H1 (cell line): ENCODE results near the gene COLQ. TPM values are rescaled to one million over a fixed set of nuclear protein-coding genes. Genes with fewer than 3 reads are reported as not detected.

Source experiments
- CTCF ChIA-PET: fragments of 300-600 bp; sonication (Branson Sonifier 250); formaldehyde crosslinking; loops from one replicate; lab custom pipeline; 2021; ENCODE audit not compliant: partially characterized antibody; lab: Charles Lee
- POLR2A ChIA-PET: fragments of 300-600 bp; sonication (Branson Sonifier 250); formaldehyde crosslinking; loops from one replicate; lab custom pipeline; 2021; ENCODE audit warnings: inconsistent platforms; ENCODE audit not compliant: partially characterized antibody; lab: Charles Lee
- DNase-seq, 2 experiments: peaks; one replicate each; pipeline versions ENCODE4 v3.0.0 to v3.0.0-alpha.2; 2010 to 2022; ENCODE audit warnings: low spot score in 2 of 2, low read depth in 1 of 2, mixed read lengths in 1 of 2
- FAIRE-seq: peaks from 2 replicates; lab custom pipeline; 2011; peaks lifted over from hg19 to GRCh38; lab: Jason Lieb, UNC
- H2AFZ ChIP-seq: 2 replicates; pipeline ENCODE4 v1.8.1; 2012; ENCODE audit warnings: low read length, inconsistent platforms
- H2AK5ac ChIP-seq: 2 replicates; pipeline ENCODE4 v1.6.1; 2013; ENCODE audit warnings: low read depth, low read length
- H2BK120ac ChIP-seq: replicated peaks from 2 replicates; pipeline ENCODE3; 2013; ENCODE audit warnings: low read depth, low read length, inconsistent platforms
- H2BK12ac ChIP-seq: 2 replicates; pipeline ENCODE4 v1.6.1; 2013; ENCODE audit warnings: low read depth, low read length
- H2BK15ac ChIP-seq: 2 replicates; pipeline ENCODE4 v1.6.1; 2013; ENCODE audit warnings: low read length
- H2BK20ac ChIP-seq: 2 replicates; pipeline ENCODE4 v1.6.1; 2013; ENCODE audit warnings: low read length
- H2BK5ac ChIP-seq: 2 replicates; pipeline ENCODE4 v1.6.1; 2013; ENCODE audit warnings: low read depth, low read length
- H3K14ac ChIP-seq: 2 replicates; pipeline ENCODE4 v1.6.1; 2013; ENCODE audit warnings: inconsistent platforms; ENCODE audit not compliant: insufficient read length
- H3K18ac ChIP-seq: 2 replicates; pipeline ENCODE4 v1.6.1; 2013; ENCODE audit warnings: low read length; ENCODE audit errors: extremely low read depth
- H3K23ac ChIP-seq: 2 replicates; pipeline ENCODE4 v1.6.1; 2013; ENCODE audit warnings: inconsistent platforms; ENCODE audit not compliant: insufficient read length
- H3K23me2 ChIP-seq: 2 replicates; pipeline ENCODE4 v1.6.1; 2013; ENCODE audit warnings: low read depth, low read length
- H3K27ac ChIP-seq: 2 replicates; pipeline ENCODE4 v1.6.1; 2011; ENCODE audit warnings: low read depth, low read length, inconsistent platforms
- H3K27me3 ChIP-seq, 4 experiments: replicated peaks in 1 of 4; 1 replicate in 1 of 4; 2 replicates in 3 of 4; pipeline versions ENCODE4 v1.6.1 to v1.8.1; 2011 to 2013; ENCODE audit warnings: low read length in 3 of 4, mild to moderate bottlenecking in 3 of 4, inconsistent platforms in 2 of 4, mixed read lengths in 2 of 4, moderate library complexity in 1 of 4; ENCODE audit not compliant: control insufficient read depth in 3 of 4, insufficient read depth in 3 of 4; ENCODE audit errors: extremely low read depth in 1 of 4
- H3K36me3 ChIP-seq, 4 experiments: 2 replicates each; pipeline versions ENCODE4 v1.6.1 to v1.8.1; 2011 to 2013; ENCODE audit warnings: mild to moderate bottlenecking in 4 of 4, low read length in 3 of 4, moderate library complexity in 2 of 4, control low read depth in 1 of 4, inconsistent platforms in 1 of 4; ENCODE audit not compliant: insufficient read depth in 4 of 4, control insufficient read depth in 2 of 4
- H3K4ac ChIP-seq: replicated peaks from 2 replicates; pipeline ENCODE3; 2013; ENCODE audit warnings: low read length, low read depth, mixed read lengths, inconsistent platforms; ENCODE audit not compliant: insufficient read length
- H3K4me1 ChIP-seq, 4 experiments: replicated peaks in 1 of 4; 1 replicate in 1 of 4; 2 replicates in 3 of 4; pipeline versions ENCODE4 v1.6.1 to v1.8.1; 2011 to 2013; ENCODE audit warnings: low read length in 3 of 4, inconsistent platforms in 2 of 4, mixed read lengths in 1 of 4; ENCODE audit not compliant: insufficient read depth in 4 of 4, control insufficient read depth in 3 of 4
- H3K4me2 ChIP-seq, 2 experiments: 2 replicates each; pipeline versions ENCODE4 v1.6.1 to v1.8.1; 2011 to 2013; ENCODE audit warnings: low read depth in 2 of 2, low read length in 2 of 2, control low read depth in 1 of 2, inconsistent platforms in 1 of 2, mild to moderate bottlenecking in 1 of 2; ENCODE audit not compliant: insufficient read depth in 1 of 2
- H3K4me3 ChIP-seq, 4 experiments: fragments of 200-600, 300-600 bp in 1 of 4; sonication (generic), shearing (Covaris generic), sonication (Bioruptor Twin) in 1 of 4; 2 replicates each; pipeline versions ENCODE4 v1.5.1 to v1.8.1; 2011 to 2016; ENCODE audit warnings: low read length in 4 of 4, low read depth in 3 of 4, control low read depth in 2 of 4, inconsistent platforms in 2 of 4, mild to moderate bottlenecking in 2 of 4, mixed read lengths in 1 of 4, moderate library complexity in 1 of 4; ENCODE audit not compliant: insufficient read depth in 2 of 4; ENCODE audit errors: extremely low read depth in 1 of 4
- H3K56ac ChIP-seq: replicated peaks from 2 replicates; pipeline ENCODE3; 2013; ENCODE audit warnings: low read depth, mild to moderate bottlenecking, mixed read lengths, low read length, inconsistent platforms; ENCODE audit not compliant: insufficient read length
- H3K79me1 ChIP-seq: 2 replicates; pipeline ENCODE4 v1.6.1; 2013; ENCODE audit warnings: low read depth, low read length, control low read depth
- H3K79me2 ChIP-seq, 2 experiments: 2 replicates each; pipeline versions ENCODE4 v1.6.1 to v1.8.1; 2012 to 2013; ENCODE audit warnings: low read length in 2 of 2, mild to moderate bottlenecking in 2 of 2, inconsistent platforms in 1 of 2; ENCODE audit not compliant: insufficient read depth in 2 of 2, control insufficient read depth in 1 of 2
- H3K9ac ChIP-seq, 4 experiments: replicated peaks in 1 of 4; 1 replicate in 1 of 4; 2 replicates in 3 of 4; pipeline versions ENCODE4 v1.6.1 to v1.8.1; 2011 to 2013; ENCODE audit warnings: low read depth in 3 of 4, low read length in 3 of 4, control low read depth in 2 of 4, mild to moderate bottlenecking in 2 of 4, moderate library complexity in 2 of 4, inconsistent platforms in 1 of 4; ENCODE audit errors: extremely low read depth in 1 of 4
- H3K9me3 ChIP-seq, 2 experiments: 2 replicates each; pipeline versions ENCODE4 v1.6.1 to v1.8.1; 2012 to 2013; ENCODE audit warnings: mild to moderate bottlenecking in 2 of 2, moderate library complexity in 2 of 2, control low read depth in 1 of 2, inconsistent platforms in 1 of 2, low read depth in 1 of 2, low read length in 1 of 2, mixed read lengths in 1 of 2; ENCODE audit not compliant: insufficient read depth in 2 of 2
- H4K20me1 ChIP-seq, 2 experiments: replicated peaks in 1 of 2; 2 replicates each; pipeline versions ENCODE3 to v1.8.1; 2011 to 2013; ENCODE audit warnings: inconsistent platforms in 2 of 2, low read length in 2 of 2, mild to moderate bottlenecking in 1 of 2; ENCODE audit not compliant: insufficient read depth in 2 of 2, control insufficient read depth in 1 of 2
- H4K5ac ChIP-seq: 2 replicates; pipeline ENCODE4 v1.6.1; 2013; ENCODE audit warnings: low read length, low read depth, mixed read lengths, inconsistent platforms; ENCODE audit not compliant: insufficient read length
- H4K8ac ChIP-seq: 2 replicates; pipeline ENCODE4 v1.8.0; 2013; ENCODE audit warnings: mild to moderate bottlenecking, moderate library complexity, low read length, inconsistent platforms; ENCODE audit not compliant: insufficient read depth; ENCODE audit errors: extremely low read depth
- H4K91ac ChIP-seq: replicated peaks from 2 replicates; pipeline ENCODE3; 2013; ENCODE audit warnings: low read length, mixed read lengths, inconsistent platforms; ENCODE audit not compliant: insufficient read length
- BACH1 ChIP-seq: IDR thresholded peaks from 2 replicates; pipeline ENCODE4 v1.6.1; 2012; ENCODE audit warnings: low read length, improper control_type of control experiment
- EZH2 ChIP-seq: fragments of 200-600 bp; sonication (generic); IDR thresholded peaks from 2 replicates; pipeline ENCODE4 v1.7.1; 2012; ENCODE audit warnings: low read depth, mild to moderate bottlenecking, moderate library complexity, low read length, inconsistent platforms; ENCODE audit not compliant: severe bottlenecking
- GABPA ChIP-seq: IDR thresholded peaks from 2 replicates; pipeline ENCODE4 v1.6.1; 2011; ENCODE audit warnings: mild to moderate bottlenecking, low read length, moderate library complexity, borderline replicate concordance; ENCODE audit not compliant: insufficient read depth
- JUND ChIP-seq: IDR thresholded peaks from 2 replicates; pipeline ENCODE4 v1.6.1; 2011; ENCODE audit warnings: mild to moderate bottlenecking, improper control_type of control experiment, low read length
- KDM1A ChIP-seq: fragments of 200-600, 300-600 bp; sonication (generic); IDR thresholded peaks from 2 replicates; pipeline ENCODE4 v1.7.1; 2016; ENCODE audit warnings: mild to moderate bottlenecking, low read length, borderline replicate concordance
- KDM4A ChIP-seq: IDR thresholded peaks from one replicate; pipeline ENCODE4 v1.7.1; 2012; ENCODE audit warnings: low read depth, mild to moderate bottlenecking, moderate library complexity, low read length, inconsistent platforms; ENCODE audit not compliant: severe bottlenecking
- POLR2A ChIP-seq, 2 experiments: IDR thresholded peaks; 1 replicate in 1 of 2; 2 replicates in 1 of 2; pipeline ENCODE4 v1.6.1; 2011; ENCODE audit warnings: low read depth in 2 of 2, low read length in 2 of 2, mild to moderate bottlenecking in 2 of 2; ENCODE audit errors: control extremely low read depth in 1 of 2
- POLR2AphosphoS5 ChIP-seq: IDR thresholded peaks from 2 replicates; pipeline ENCODE4 v1.6.1; 2011; ENCODE audit warnings: low read depth, low read length
- RNF2 ChIP-seq: fragments of 200-900, 300-1000 bp; sonication (generic); IDR thresholded peaks from 2 replicates; pipeline ENCODE4 v1.7.1; 2016; ENCODE audit warnings: borderline replicate concordance, low read depth, mild to moderate bottlenecking, antibody characterized with exemption, low read length; ENCODE audit not compliant: poor library complexity, severe bottlenecking; ENCODE audit errors: missing control alignments
- SIX5 ChIP-seq: IDR thresholded peaks from 2 replicates; pipeline ENCODE4 v1.6.1; 2011; ENCODE audit warnings: mild to moderate bottlenecking, low read depth, low read length
- TAF7 ChIP-seq: optimal IDR thresholded peaks from 2 replicates; pipeline ENCODE3; 2011; ENCODE audit warnings: low read depth, mild to moderate bottlenecking, inconsistent platforms, low read length, moderate library complexity, borderline replicate concordance
- YY1 ChIP-seq: IDR thresholded peaks from 2 replicates; pipeline ENCODE4 v1.6.1; 2011; ENCODE audit warnings: low read depth, mild to moderate bottlenecking, low read length
- whole genome bisulfite sequencing, 2 experiments: shearing (Covaris generic) in 1 of 2; methylation state at CpG; one replicate each; pipeline versions ENCODE4 v1.1.6 to v1.1.7; 2013 to 2015; ENCODE audit warnings: low lambda C conversion rate in 2 of 2, mixed read lengths in 2 of 2, inconsistent platforms in 1 of 2, low coverage in 1 of 2, missing lambda C conversion rate in 1 of 2; ENCODE audit not compliant: insufficient replicate concordance in 2 of 2, insufficient coverage in 1 of 2, insufficient read length in 1 of 2; ENCODE audit errors: extremely low coverage in 1 of 2, missing lambda C conversion rate in 1 of 2; 5-methylcytosine and 5-hydroxymethylcytosine counted together
- polyA plus RNA-seq, 7 experiments: library from polyadenylated mRNA; depleted of rRNA in 3 of 7; stranded (reverse) in 5 of 7; unstranded in 2 of 7; fragments of >200 nt in 5 of 7; fragments of 200-250 nt in 2 of 7; gene quantifications; 1 replicate in 5 of 7; 2 replicates in 1 of 7; 4 replicates in 1 of 7; pipeline versions ENCODE4 v1.2.1 to v1.2.3, GENCODE V29; 2011 to 2013; ENCODE audit warnings: missing spikeins in 2 of 7, mixed read lengths in 2 of 7
- total RNA-seq: library from RNA; stranded (reverse); fragmentation: NEBNext Ultra II Directional; extraction: Animal tissue kit (Norgen Biotek cat#: 25700); gene quantifications from 2 replicates; pipeline ENCODE4 v1.2.1, GENCODE V29; 2021
- TF ChIP-seq, protein P1 (sequence below): IDR thresholded peaks from 2 replicates; pipeline ENCODE4 v1.6.1; 2012; ENCODE audit warnings: inconsistent platforms

The COLQ gene
- total and polyA plus RNA-seq, 2 of the 8 experiments (the other 6 are each of a cell fraction or from before 2014, with no cell fraction given): 1.5 to 1.9 TPM

DNA sequence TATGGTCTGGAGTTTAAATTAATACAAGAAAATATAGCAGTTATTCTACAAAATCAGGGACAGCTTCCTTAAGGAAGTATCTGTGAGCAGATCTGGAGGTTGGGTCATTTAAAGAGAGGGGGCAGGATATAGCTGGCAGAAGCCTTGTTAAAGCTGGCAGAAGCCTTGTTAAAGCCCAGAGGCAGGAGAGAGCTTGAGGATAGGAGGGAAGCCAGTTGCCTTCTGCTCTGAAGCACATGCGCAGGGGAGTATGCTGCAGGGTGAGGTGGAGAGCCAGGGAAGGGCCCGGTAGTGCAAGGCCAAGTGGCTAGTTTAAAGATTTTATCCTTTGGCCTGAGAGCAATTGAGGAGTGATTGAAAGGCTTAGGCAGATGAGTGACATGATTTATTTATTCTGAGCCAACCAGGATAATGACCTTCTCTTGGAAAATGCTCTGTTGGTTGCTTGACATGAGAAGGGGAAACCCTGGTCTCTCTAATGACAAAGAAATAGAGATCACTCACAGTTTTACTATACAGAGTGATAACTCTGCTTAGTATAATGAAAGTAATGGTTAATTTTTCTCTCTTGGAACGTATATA lies 90.2 kb downstream of the COLQ start:
- H2BK5ac ChIP-seq: no peak overlapping the region
- peaks cover 0 to 7% (median 4%) of the 10 kb centered on the region in 4 experiments; a peak in 5 of 7 replicates for H3K4me1 ChIP-seq
- no peak overlapping the region for H3K4me2 ChIP-seq
- H2BK120ac ChIP-seq: no peak overlapping the region
- H3K79me1 ChIP-seq: peaks cover 2% of the 10 kb centered on the region; the same call in 1 of the 2 replicates
- H3K9me3 ChIP-seq: no peaks in the 10 kb centered on the region
- WGBS, 2 experiments: 90% methylated on average over 3 of the region's 3 CpGs; no CpG with 5 or more reads in 1 of the 2 experiments
- no peak for FAIRE-seq
- no peak overlapping the region for H4K91ac ChIP-seq
- no peak overlapping the region for H4K8ac ChIP-seq
- no peak overlapping the region for H2AK5ac ChIP-seq
- H2BK20ac ChIP-seq: no peak overlapping the region
- no peak overlapping the region for H3K27ac ChIP-seq
- H4K20me1 ChIP-seq: no peaks in the 10 kb centered on the region
- peaks cover 3% of the 10 kb centered on the region for H3K23me2 ChIP-seq
- ChIA-PET CTCF (interaction anchor here (1.0 to 2.0 kb wide), 3 partner anchors 37 to 127 kb away, joined by 3 to 12 read pairs (median 4); no protein-coding TSS in a partner anchor), POLR2A (interaction anchor here (1.4 to 1.5 kb wide), 2 partner anchors 25 to 63 kb away, joined by 3 to 4 read pairs; no protein-coding TSS in a partner anchor)
- no peak overlapping the region for H4K5ac ChIP-seq
- H3K4me3 ChIP-seq: no peak overlapping the region
- DNase-seq: no peak
- H2AFZ ChIP-seq: no peak overlapping the region
- H3K4ac ChIP-seq: no peak overlapping the region
- H2BK15ac ChIP-seq: no peak overlapping the region
- no peak overlapping the region for H3K14ac ChIP-seq
- no peak overlapping the region for H3K18ac ChIP-seq
- peaks cover 11 to 51% (median 28%) of the 10 kb centered on the region in 4 experiments for H3K36me3 ChIP-seq
- no peak overlapping the region for H2BK12ac ChIP-seq
- no peaks in the 10 kb centered on the region for H3K27me3 ChIP-seq
- peaks cover 11 to 40% of the 10 kb centered on the region in 2 experiments for H3K79me2 ChIP-seq
- H3K9ac ChIP-seq: no peak overlapping the region
- no peak overlapping the region for H3K56ac ChIP-seq
- H3K23ac ChIP-seq: no peak overlapping the region
- no peak for TF ChIP-seq EZH2
- no peak for TF ChIP-seq KDM4A
- no peak for TF ChIP-seq RNF2
- no peak for TF ChIP-seq TAF7
- no peak for TF ChIP-seq JUND
- no peak for TF ChIP-seq POLR2A (IDR thresholded peaks at IDR 0.05; ENCODE audit: control extremely low read depth in 1 of 2, low read depth in 2 of 2, low read length in 2 of 2)
- TF ChIP-seq POLR2AphosphoS5: no peak
- TF ChIP-seq BACH1: no peak
- no peak for TF ChIP-seq GABPA
- TF ChIP-seq SIX5: no peak
- TF ChIP-seq YY1: no peak
- no peak for TF ChIP-seq KDM1A
- TF ChIP-seq, protein P1, sequence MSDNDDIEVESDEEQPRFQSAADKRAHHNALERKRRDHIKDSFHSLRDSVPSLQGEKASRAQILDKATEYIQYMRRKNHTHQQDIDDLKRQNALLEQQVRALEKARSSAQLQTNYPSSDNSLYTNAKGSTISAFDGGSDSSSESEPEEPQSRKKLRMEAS: no peak
